Esophagus squamous epithelium (tissue), 5 donors: ENCODE measurements around the gene SLC44A3. TPM values are rescaled to one million over a fixed set of nuclear protein-coding genes. Genes with fewer than 3 reads are reported as not detected.

ENCODE experiments used
- DNase-seq: peaks from one replicate; lab custom pipeline; 2025; lab: John Stamatoyannopoulos, UW
- H3K27ac ChIP-seq, 4 donors: fragments of 200-600 bp; sonication (generic); one replicate each; pipeline ENCODE4 v1.5.1; 2016 to 2019; ENCODE audit warnings: mild to moderate bottlenecking in 1 of 4
- H3K27me3 ChIP-seq, 4 donors: fragments of 200-600 bp; sonication (generic); 1 replicate in 3 of 4; 2 replicates in 1 of 4; pipeline versions ENCODE4 v1.5.1 to v1.6.0; 2017 to 2021; ENCODE audit warnings: antibody characterized with exemption in 1 of 4
- H3K36me3 ChIP-seq, 3 donors: fragments of 200-600 bp; sonication (generic); one replicate each; pipeline ENCODE4 v1.5.1; 2016 to 2019
- H3K4me1 ChIP-seq, 3 donors: fragments of 200-600 bp; sonication (generic); one replicate each; pipeline ENCODE4 v1.5.1; 2017 to 2019
- H3K4me3 ChIP-seq, 4 donors: fragments of 200-600 bp; sonication (generic); 1 replicate in 3 of 4; 2 replicates in 1 of 4; pipeline ENCODE4 v1.5.1; 2016 to 2019; ENCODE audit warnings: mild to moderate bottlenecking in 2 of 4, moderate library complexity in 1 of 4
- H3K9me3 ChIP-seq, 3 donors: fragments of 200-600 bp; sonication (generic); one replicate each; pipeline ENCODE4 v1.5.1; 2016 to 2019
- POLR2A ChIP-seq, 4 donors: fragments of 450-650 bp; IDR thresholded peaks; one replicate each; pipeline ENCODE4 v1.6.1; 2017; ENCODE audit warnings: antibody characterized with exemption in 4 of 4, mild to moderate bottlenecking in 4 of 4, moderate library complexity in 3 of 4
- WGBS, 2 donors: methylation state at CpG; one replicate each; pipeline ENCODE4 v1.1.5; 2018; 5-methylcytosine and 5-hydroxymethylcytosine counted together
- intact Hi-C: fragments of 100-400 bp; cut with DNase I; formaldehyde crosslinking; loops from one replicate; pipeline ENCODE4 v1.15.0; 2022
- total RNA-seq, 4 donors: library from RNA; depleted of rRNA; stranded (reverse); fragments of >200 nt; gene quantifications; one replicate each; pipeline ENCODE4 v1.1.0, GENCODE V29; 2016
- TF ChIP-seq, protein P1 (sequence below), 6 experiments: fragments of 450-650 bp in 4 of 6; fragments of 200-600 bp in 2 of 6; sonication (generic) in 2 of 6; IDR thresholded peaks; one replicate each; pipeline ENCODE4 v1.5.1; 2016 to 2019; ENCODE audit warnings: antibody characterized with exemption in 6 of 6, mild to moderate bottlenecking in 4 of 6, moderate library complexity in 4 of 6
- donor health status: DM: yes; HTN: yes; CAD: no.

SLC44A3 gene
- total RNA-seq, 4 donors from 2014 or later = 5.4 to 11.7 (median 9.4) TPM

- whole genome bisulfite sequencing, 2 donors = 81 to 82% methylated on average over 3 to 4 of the region's 4 CpGs
- H3K4me3 ChIP-seq = no peak overlapping the region
- H3K4me1 ChIP-seq = no peaks in the 10 kb centered on the region
- DNase-seq = no peak
- no peak overlapping the region for H3K27ac ChIP-seq
- H3K9me3 ChIP-seq = no peaks in the 10 kb centered on the region
- no peaks in the 10 kb centered on the region for H3K27me3 ChIP-seq
- no peak for TF ChIP-seq POLR2A (IDR thresholded peaks at IDR 0.05)
- TF ChIP-seq, protein P1, sequence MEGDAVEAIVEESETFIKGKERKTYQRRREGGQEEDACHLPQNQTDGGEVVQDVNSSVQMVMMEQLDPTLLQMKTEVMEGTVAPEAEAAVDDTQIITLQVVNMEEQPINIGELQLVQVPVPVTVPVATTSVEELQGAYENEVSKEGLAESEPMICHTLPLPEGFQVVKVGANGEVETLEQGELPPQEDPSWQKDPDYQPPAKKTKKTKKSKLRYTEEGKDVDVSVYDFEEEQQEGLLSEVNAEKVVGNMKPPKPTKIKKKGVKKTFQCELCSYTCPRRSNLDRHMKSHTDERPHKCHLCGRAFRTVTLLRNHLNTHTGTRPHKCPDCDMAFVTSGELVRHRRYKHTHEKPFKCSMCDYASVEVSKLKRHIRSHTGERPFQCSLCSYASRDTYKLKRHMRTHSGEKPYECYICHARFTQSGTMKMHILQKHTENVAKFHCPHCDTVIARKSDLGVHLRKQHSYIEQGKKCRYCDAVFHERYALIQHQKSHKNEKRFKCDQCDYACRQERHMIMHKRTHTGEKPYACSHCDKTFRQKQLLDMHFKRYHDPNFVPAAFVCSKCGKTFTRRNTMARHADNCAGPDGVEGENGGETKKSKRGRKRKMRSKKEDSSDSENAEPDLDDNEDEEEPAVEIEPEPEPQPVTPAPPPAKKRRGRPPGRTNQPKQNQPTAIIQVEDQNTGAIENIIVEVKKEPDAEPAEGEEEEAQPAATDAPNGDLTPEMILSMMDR (IDR thresholded peaks at IDR 0.05) = no peak
- peaks cover 0 to 67% (median 0%) of the 10 kb centered on the region in 3 donors for H3K36me3 ChIP-seq
- intact Hi-C loops = no loop called here
Observed at GRCh38 chr1:94843846-94844245, 23.7 kb downstream of the SLC44A3 start.

DNA sequence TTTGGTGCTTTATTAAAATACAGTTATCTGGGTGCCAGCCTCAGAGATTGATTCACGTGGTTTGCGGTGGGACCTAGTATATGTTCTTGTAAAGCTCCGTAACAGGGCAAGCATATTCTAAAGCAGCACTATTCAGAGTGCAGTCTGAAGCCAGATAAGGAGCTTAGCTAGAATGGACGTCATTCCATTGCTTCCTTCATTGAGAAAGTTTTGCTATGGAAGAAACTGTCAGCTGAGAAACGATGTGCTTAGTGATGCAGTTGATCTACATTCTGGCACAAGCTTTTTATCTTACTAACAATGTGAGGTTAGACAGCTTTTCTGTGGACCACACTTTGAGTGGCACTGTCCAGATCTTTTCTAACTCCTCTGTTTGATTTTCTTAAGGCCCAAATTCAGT, 26.2 kb downstream of the SLC44A3 start:
- Histone ChIP-seq H3K27ac (no peak overlapping the region), H3K36me3 (peaks cover 0 to 71% (median 0%) of the 10 kb centered on the region in 3 donors), H3K9me3 (no peaks in the 10 kb centered on the region), H3K4me1 (no peaks in the 10 kb centered on the region), H3K27me3 (no peaks in the 10 kb centered on the region), H3K4me3 (no peak overlapping the region)
- TF ChIP-seq, protein P1 (IDR thresholded peaks at IDR 0.05) = no peak
- TF ChIP-seq POLR2A (IDR thresholded peaks at IDR 0.05) = no peak
- 77 to 88% methylated on average over 5 of the region's 5 CpGs for WGBS, 2 donors
- DNase-seq = no peak
- intact Hi-C loops = no loop called here

DNA sequence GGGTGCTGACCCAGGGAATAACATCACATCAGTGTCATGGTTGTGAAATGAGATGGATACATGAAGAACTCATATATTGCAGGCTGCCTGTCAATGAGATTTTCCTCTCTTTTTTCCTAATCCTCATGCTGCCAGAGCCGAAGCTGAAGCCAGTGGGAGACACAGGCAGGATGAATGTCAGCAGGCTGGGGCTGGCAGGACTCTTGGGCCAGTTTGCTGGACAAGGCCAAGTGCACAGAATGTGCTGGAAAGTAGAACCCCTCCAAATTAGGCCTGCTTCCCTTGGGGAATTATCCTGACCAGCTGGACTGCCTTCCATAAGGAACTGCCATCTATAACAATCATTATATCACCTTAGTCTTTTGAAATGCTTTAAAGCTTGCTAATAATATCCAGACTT, 31.4 kb downstream of the SLC44A3 start:
- intact Hi-C loops = loop anchor here (10.0 kb wide), 1 partner anchor 73 kb away; the partner anchor contains the start of gene CNN3
- TF ChIP-seq, protein P1 (IDR thresholded peaks at IDR 0.05) = no peak
- TF ChIP-seq POLR2A (IDR thresholded peaks at IDR 0.05) = no peak
- Histone ChIP-seq H3K27me3 (no peaks in the 10 kb centered on the region), H3K27ac (no peak overlapping the region), H3K4me3 (no peak overlapping the region), H3K4me1 (peaks cover 6 to 20% (median 9%) of the 10 kb centered on the region in 3 donors), H3K36me3 (peaks cover 0 to 31% (median 0%) of the 10 kb centered on the region in 3 donors), H3K9me3 (no peaks in the 10 kb centered on the region)
- 44 to 67% methylated on average over 1 of the region's 1 CpG for WGBS, 2 donors
- DNase-seq = no peak

- no peaks in the 10 kb centered on the region for H3K27me3 ChIP-seq
- 61 to 66% methylated on average over 2 of the region's 2 CpGs for WGBS, 2 donors
- no peaks in the 10 kb centered on the region for H3K9me3 ChIP-seq
- TF ChIP-seq, protein P1 (IDR thresholded peaks at IDR 0.05) = no peak
- TF ChIP-seq POLR2A (IDR thresholded peaks at IDR 0.05) = no peak
- H3K4me1 ChIP-seq = peaks cover 6 to 21% (median 9%) of the 10 kb centered on the region in 3 donors
- H3K4me3 ChIP-seq = no peak overlapping the region
- H3K27ac ChIP-seq = no peak overlapping the region
- peaks cover 0 to 18% (median 0%) of the 10 kb centered on the region in 3 donors for H3K36me3 ChIP-seq
- intact Hi-C loops = loop anchor here (10.0 kb wide), 1 partner anchor 72 kb away; the partner anchor contains the start of gene CNN3
- no peak for DNase-seq
Observed at GRCh38 chr1:94852788-94853187, 32.6 kb downstream of the SLC44A3 start.

GRCh38 chr1:94854458-94855306, 34.5 kb downstream of the SLC44A3 start:
- H3K27ac ChIP-seq = peak overlapping the region; percentile 79 to 90 (median 87)
- WGBS, 2 donors = 8 to 26% methylated on average over 9 to 12 of the region's 21 CpGs
- peak; percentile 45 for DNase-seq
- no peaks in the 10 kb centered on the region for H3K9me3 ChIP-seq
- intact Hi-C loops = loop anchor here (2.0 to 10.0 kb wide), 2 partner anchors 70 to 188 kb away; partner anchors contain the start of gene CNN3
- TF ChIP-seq POLR2A (IDR thresholded peaks at IDR 0.05) = no peak
- TF ChIP-seq, protein P1 (IDR thresholded peaks at IDR 0.05) = peak; percentile 85 to 98 (median 93)
- H3K36me3 ChIP-seq = peaks cover 0 to 13% (median 0%) of the 10 kb centered on the region in 3 donors
- H3K27me3 ChIP-seq = no peaks in the 10 kb centered on the region
- peak overlapping the region; percentile 24 to 68 (median 46) for H3K4me3 ChIP-seq
- peaks cover 6 to 36% (median 9%) of the 10 kb centered on the region in 3 donors for H3K4me1 ChIP-seq
